Prostate gland (tissue), 2 donors: ENCODE measurements around the gene GSDME.

Source experiments
- POLR2A ChIP-seq: fragments of 450-650 bp; IDR thresholded peaks from one replicate; pipeline ENCODE4 v1.6.1; 2016; ENCODE audit warnings: antibody characterized with exemption, mild to moderate bottlenecking
- POLR2AphosphoS5 ChIP-seq: sonication (generic); formaldehyde crosslinking; IDR thresholded peaks from one replicate; pipeline ENCODE4 v1.6.1; 2017; ENCODE audit warnings: antibody characterized with exemption
- TF ChIP-seq, protein P1 (sequence below), 4 experiments: fragments of 200-600 bp in 2 of 4; fragments of 450-650 bp in 2 of 4; sonication (generic) in 2 of 4; IDR thresholded peaks; 1 replicate in 3 of 4; 2 replicates in 1 of 4; pipeline ENCODE4 v1.5.1; 2016 to 2019; ENCODE audit warnings: antibody characterized with exemption in 4 of 4, mild to moderate bottlenecking in 2 of 4, moderate library complexity in 2 of 4

DNA sequence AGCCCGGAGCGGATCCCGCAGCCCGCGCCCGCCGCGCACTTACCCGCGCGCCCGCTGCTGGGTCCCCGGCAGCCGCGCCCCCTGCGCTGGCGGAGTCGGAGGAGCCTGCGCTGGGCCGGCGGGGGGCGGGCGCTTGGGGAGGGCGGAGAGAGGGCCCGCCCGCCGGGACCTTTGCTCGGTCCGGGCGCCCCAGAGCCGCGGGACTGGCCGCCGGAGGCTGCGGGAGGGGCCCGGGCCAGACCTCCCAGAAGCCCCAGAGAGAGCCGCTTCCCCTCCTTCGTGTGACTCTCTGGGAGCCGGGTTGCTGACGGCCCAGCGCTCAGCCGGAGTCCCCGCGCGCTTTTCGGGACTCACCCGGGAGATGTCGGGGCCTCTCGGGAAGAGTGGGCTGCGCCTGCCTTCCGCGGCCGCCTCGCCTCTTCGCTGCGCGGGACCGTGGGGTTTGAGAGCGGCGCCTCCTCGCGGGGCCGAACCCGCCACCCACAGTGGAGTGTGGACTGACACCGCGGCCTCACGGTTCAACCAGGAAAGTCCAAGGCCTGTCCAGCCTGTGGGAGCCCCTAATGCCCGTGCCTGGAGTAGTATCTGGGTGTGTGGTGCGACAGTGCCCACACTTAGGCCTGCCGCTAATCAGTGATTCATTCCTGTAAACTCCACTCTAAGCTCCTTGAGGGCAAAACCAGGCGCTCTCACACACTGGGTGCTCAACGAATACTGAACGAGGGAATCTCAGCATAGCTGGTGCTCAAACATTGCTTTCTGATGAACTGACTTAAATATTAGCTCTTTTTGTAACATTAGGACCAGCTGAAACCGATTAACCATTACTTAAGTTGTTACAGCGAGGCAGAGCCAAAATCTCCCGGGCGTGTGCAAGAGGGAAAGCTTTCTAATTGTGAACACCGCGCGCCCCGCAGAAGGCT is at the start of gene GSDME:
- no peak for TF ChIP-seq POLR2A
- TF ChIP-seq, protein P1, sequence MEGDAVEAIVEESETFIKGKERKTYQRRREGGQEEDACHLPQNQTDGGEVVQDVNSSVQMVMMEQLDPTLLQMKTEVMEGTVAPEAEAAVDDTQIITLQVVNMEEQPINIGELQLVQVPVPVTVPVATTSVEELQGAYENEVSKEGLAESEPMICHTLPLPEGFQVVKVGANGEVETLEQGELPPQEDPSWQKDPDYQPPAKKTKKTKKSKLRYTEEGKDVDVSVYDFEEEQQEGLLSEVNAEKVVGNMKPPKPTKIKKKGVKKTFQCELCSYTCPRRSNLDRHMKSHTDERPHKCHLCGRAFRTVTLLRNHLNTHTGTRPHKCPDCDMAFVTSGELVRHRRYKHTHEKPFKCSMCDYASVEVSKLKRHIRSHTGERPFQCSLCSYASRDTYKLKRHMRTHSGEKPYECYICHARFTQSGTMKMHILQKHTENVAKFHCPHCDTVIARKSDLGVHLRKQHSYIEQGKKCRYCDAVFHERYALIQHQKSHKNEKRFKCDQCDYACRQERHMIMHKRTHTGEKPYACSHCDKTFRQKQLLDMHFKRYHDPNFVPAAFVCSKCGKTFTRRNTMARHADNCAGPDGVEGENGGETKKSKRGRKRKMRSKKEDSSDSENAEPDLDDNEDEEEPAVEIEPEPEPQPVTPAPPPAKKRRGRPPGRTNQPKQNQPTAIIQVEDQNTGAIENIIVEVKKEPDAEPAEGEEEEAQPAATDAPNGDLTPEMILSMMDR (IDR thresholded peaks at IDR 0.05), result no peak
- TF ChIP-seq POLR2AphosphoS5, result no peak
